DOHH2 (cell line): ENCODE results near the gene LILRB3.
"Not testable (repeated sequence)": the region's sequence is repeated elsewhere in the genome, so short reads cannot be mapped to it uniquely, and the experiment has no call there.

Source experiments
- H3F3A ChIP-seq: fragments of 200-600 bp; sonication (generic), shearing (Covaris generic); 2 replicates; pipeline ENCODE4 v1.6.0; 2016; ENCODE audit warnings: antibody characterized with exemption, mild to moderate bottlenecking; ENCODE audit not compliant: control insufficient read depth, insufficient read depth
- H3K27ac ChIP-seq: fragments of 200-600 bp; sonication (generic); 2 replicates; pipeline ENCODE4 v1.5.1; 2014; ENCODE audit warnings: low read depth, mild to moderate bottlenecking, low read length, moderate library complexity
- H3K27me3 ChIP-seq: fragments of 200-600 bp; sonication (generic); 2 replicates; pipeline ENCODE4 v1.6.1; 2014; ENCODE audit warnings: mild to moderate bottlenecking, low read length, mixed read lengths; ENCODE audit not compliant: control insufficient read depth
- H3K36me3 ChIP-seq: fragments of 200-600 bp; sonication (generic); 2 replicates; pipeline ENCODE4 v1.6.1; 2014; ENCODE audit warnings: mild to moderate bottlenecking, low read length, moderate library complexity, mixed read lengths; ENCODE audit not compliant: control insufficient read depth
- H3K4me1 ChIP-seq: fragments of 200-600 bp; sonication (generic); 2 replicates; pipeline ENCODE4 v1.6.1; 2014; ENCODE audit warnings: mild to moderate bottlenecking, low read length, mixed read lengths; ENCODE audit not compliant: control insufficient read depth
- H3K4me2 ChIP-seq: fragments of 200-600 bp; sonication (generic); 2 replicates; pipeline ENCODE4 v1.6.0; 2014; ENCODE audit warnings: mild to moderate bottlenecking, low read length, moderate library complexity
- H3K4me3 ChIP-seq: fragments of 200-600 bp; sonication (generic); 2 replicates; pipeline ENCODE4 v1.5.1; 2014; ENCODE audit warnings: mild to moderate bottlenecking, low read length, mixed read lengths
- H3K79me2 ChIP-seq: fragments of 200-600 bp; sonication (generic); 2 replicates; pipeline ENCODE4 v1.6.1; 2014; ENCODE audit warnings: mild to moderate bottlenecking, low read length, mixed read lengths; ENCODE audit not compliant: control insufficient read depth
- H3K9me2 ChIP-seq: fragments of 200-600 bp; sonication (generic); replicated peaks from 2 replicates; pipeline ENCODE4 v1.6.1; 2014; ENCODE audit warnings: mild to moderate bottlenecking, low read length, mixed read lengths; ENCODE audit not compliant: control insufficient read depth
- H3K9me3 ChIP-seq: fragments of 200-600 bp; sonication (generic); 2 replicates; pipeline ENCODE4 v1.6.1; 2014; ENCODE audit warnings: antibody characterized with exemption, low read length, mixed read lengths; ENCODE audit not compliant: control insufficient read depth, insufficient read depth
- H4K20me1 ChIP-seq: fragments of 200-600 bp; sonication (generic); 2 replicates; pipeline ENCODE4 v1.6.0; 2014; ENCODE audit warnings: low read depth, mild to moderate bottlenecking, antibody characterized with exemption, low read length, moderate library complexity; ENCODE audit not compliant: control insufficient read depth, insufficient read depth
- CTCF ChIP-seq: fragments of 200-600 bp; sonication (generic); IDR thresholded peaks from one replicate; pipeline ENCODE4 v1.5.1; 2014; ENCODE audit warnings: antibody characterized with exemption, mild to moderate bottlenecking, low read depth, low read length; ENCODE audit not compliant: poor library complexity, severe bottlenecking
- EZH2phosphoT487 ChIP-seq: fragments of 200-600 bp; sonication (generic); IDR thresholded peaks from 2 replicates; pipeline ENCODE4 v1.6.1; 2017; ENCODE audit warnings: borderline replicate concordance, mild to moderate bottlenecking, antibody characterized with exemption, low read length, moderate library complexity, mixed read lengths

Gene LILRB3

GRCh38 chr19:54218960-54219661 lies 3.7 kb downstream of the LILRB3 start:
- Histone ChIP-seq H3K4me1 (no peaks in the 10 kb centered on the region), H3K9me3 (no peaks in the 10 kb centered on the region), H3K36me3 (no peaks in the 10 kb centered on the region), H4K20me1 (no peaks in the 10 kb centered on the region), H3K9me2 (no peaks in the 10 kb centered on the region), H3K27ac (no peak overlapping the region), H3K27me3 (peaks cover 4% of the 10 kb centered on the region), H3K4me3 (no peak overlapping the region), H3K4me2 (no peak overlapping the region), H3K79me2 (no peaks in the 10 kb centered on the region), H3F3A (no peaks in the 10 kb centered on the region)
- no peak for TF ChIP-seq CTCF
- TF ChIP-seq EZH2phosphoT487, result no peak

GRCh38 chr19:54218259-54218658 lies 4.5 kb downstream of the LILRB3 start:
- Histone ChIP-seq H3K36me3 (no peaks in the 10 kb centered on the region), H3F3A (no peaks in the 10 kb centered on the region), H3K9me3 (no peaks in the 10 kb centered on the region), H3K27ac (no peak overlapping the region), H4K20me1 (no peaks in the 10 kb centered on the region), H3K4me3 (no peak overlapping the region), H3K4me1 (no peaks in the 10 kb centered on the region), H3K27me3 (peaks cover 3% of the 10 kb centered on the region), H3K79me2 (no peaks in the 10 kb centered on the region), H3K4me2 (no peak overlapping the region), H3K9me2 (no peaks in the 10 kb centered on the region)
- TF ChIP-seq EZH2phosphoT487 (no peak), CTCF (no peak)

GRCh38 chr19:54217517-54218247 lies 5.1 kb downstream of the LILRB3 start:
- not testable (repeated sequence) for H3K27me3 ChIP-seq, H3K9me2 ChIP-seq, H3K4me2 ChIP-seq, H3K27ac ChIP-seq, H4K20me1 ChIP-seq, H3K79me2 ChIP-seq, H3K4me1 ChIP-seq, H3K4me3 ChIP-seq, H3F3A ChIP-seq, H3K9me3 ChIP-seq, H3K36me3 ChIP-seq

GRCh38 chr19:54216869-54217268 lies 5.9 kb downstream of the LILRB3 start:
- no peaks in the 10 kb centered on the region for H3K27me3 ChIP-seq
- no peaks in the 10 kb centered on the region for H4K20me1 ChIP-seq
- no peaks in the 10 kb centered on the region for H3K79me2 ChIP-seq
- H3K27ac ChIP-seq, result no peak overlapping the region
- no peak overlapping the region for H3K4me2 ChIP-seq
- no peak overlapping the region for H3K4me3 ChIP-seq
- TF ChIP-seq EZH2phosphoT487 (no peak), CTCF (no peak)
- no peaks in the 10 kb centered on the region for H3K9me2 ChIP-seq
- H3K36me3 ChIP-seq, result no peaks in the 10 kb centered on the region
- H3K4me1 ChIP-seq, result no peaks in the 10 kb centered on the region
- no peaks in the 10 kb centered on the region for H3F3A ChIP-seq
- H3K9me3 ChIP-seq, result no peaks in the 10 kb centered on the region

GRCh38 chr19:54214734-54215133 lies 8.1 kb downstream of the LILRB3 start:
- H3F3A ChIP-seq, result peaks cover 11% of the 10 kb centered on the region
- not testable (repeated sequence) for H3K27me3 ChIP-seq, H3K79me2 ChIP-seq, H3K27ac ChIP-seq, H3K9me3 ChIP-seq, H3K9me2 ChIP-seq, H3K4me2 ChIP-seq, H3K4me3 ChIP-seq, H3K4me1 ChIP-seq, H3K36me3 ChIP-seq, H4K20me1 ChIP-seq
